Measurements from ENCODE around the gene CEP41.

Gene CEP41

GRCh38 chr7:130440527-130441365 is at the start of gene CEP41:
TSS of gene CEP41 (minus strand) at chr7:130441016. CDS start at chr7:130440966, 50 bp downstream.
- Histone ChIP-seq H3K36me3 (ENCODE audit: control insufficient read depth, insufficient read depth, low read length) (no peaks in the 10 kb centered on the region), H3K27me3 (replicated peaks; ENCODE audit: control insufficient read depth, insufficient read depth, low read length) (no peaks in the 10 kb centered on the region), H3K4me3 (replicated peaks; ENCODE audit: low read depth, low read length) (peak within 1 kb of the TSS; percentile 82)
- TF ChIP-seq CTCF (IDR thresholded peaks at IDR 0.05; ENCODE audit: insufficient read depth, low read length, poor library complexity, severe bottlenecking): no peak
- DNase-seq (ENCODE audit: extremely low read depth, insufficient read length): peak; percentile 95

- no peaks in the 10 kb centered on the region for H3K27me3 ChIP-seq (replicated peaks; ENCODE audit: control insufficient read depth, insufficient read depth, low read length)
- no peak for TF ChIP-seq CTCF (IDR thresholded peaks at IDR 0.05; ENCODE audit: insufficient read depth, low read length, poor library complexity, severe bottlenecking)
- no peaks in the 10 kb centered on the region for H3K36me3 ChIP-seq (ENCODE audit: control insufficient read depth, insufficient read depth, low read length)
- no peak overlapping the region for H3K4me3 ChIP-seq (replicated peaks; ENCODE audit: low read depth, low read length)
- DNase-seq (ENCODE audit: extremely low read depth, insufficient read length): no peak
Observed at GRCh38 chr7:130490311-130490791, 49.5 kb upstream of the CEP41 start.

GRCh38 chr7:130489140-130489983 is 48.5 kb upstream of the CEP41 start:
- TF ChIP-seq CTCF (IDR thresholded peaks at IDR 0.05; ENCODE audit: insufficient read depth, low read length, poor library complexity, severe bottlenecking): no peak
- H3K27me3 ChIP-seq (replicated peaks; ENCODE audit: control insufficient read depth, insufficient read depth, low read length): no peaks in the 10 kb centered on the region

GRCh38 chr7:130488392-130489139 is 47.8 kb upstream of the CEP41 start:
- no peaks in the 10 kb centered on the region for H3K27me3 ChIP-seq (replicated peaks; ENCODE audit: control insufficient read depth, insufficient read depth, low read length)
- TF ChIP-seq CTCF (IDR thresholded peaks at IDR 0.05; ENCODE audit: insufficient read depth, low read length, poor library complexity, severe bottlenecking): no peak
- no peak overlapping the region for H3K4me3 ChIP-seq (replicated peaks; ENCODE audit: low read depth, low read length)
- no peaks in the 10 kb centered on the region for H3K36me3 ChIP-seq (ENCODE audit: control insufficient read depth, insufficient read depth, low read length)
- DNase-seq (ENCODE audit: extremely low read depth, insufficient read length): no peak

More at GRCh38 chr7:130489140-130489983, 48.5 kb upstream of the CEP41 start:
- Histone ChIP-seq H3K36me3 (ENCODE audit: control insufficient read depth, insufficient read depth, low read length) (no peaks in the 10 kb centered on the region), H3K4me3 (replicated peaks; ENCODE audit: low read depth, low read length) (no peak overlapping the region)
- no peak for DNase-seq (ENCODE audit: extremely low read depth, insufficient read length)

GRCh38 chr7:130486954-130487436 is 46.2 kb upstream of the CEP41 start:
- no peaks in the 10 kb centered on the region for H3K36me3 ChIP-seq (ENCODE audit: control insufficient read depth, insufficient read depth, low read length)
- no peaks in the 10 kb centered on the region for H3K27me3 ChIP-seq (replicated peaks; ENCODE audit: control insufficient read depth, insufficient read depth, low read length)
- H3K4me3 ChIP-seq (replicated peaks; ENCODE audit: low read depth, low read length): peak overlapping the region; percentile 64
- no peak for DNase-seq (ENCODE audit: extremely low read depth, insufficient read length)
- no peak for TF ChIP-seq CTCF (IDR thresholded peaks at IDR 0.05; ENCODE audit: insufficient read depth, low read length, poor library complexity, severe bottlenecking)
